SIG-M5 treated with dmso at 0.1 percent for 504 hours (cell line): ENCODE measurements around the gene ATG16L2.
"Not testable (repeated sequence)": the region's sequence is repeated elsewhere in the genome, so short reads cannot be mapped to it uniquely, and the experiment has no call there.

Source experiments
- DNase-seq: peaks from one replicate; lab custom pipeline; 2025; ENCODE audit not compliant: unreplicated experiment; lab: John Stamatoyannopoulos, UW

Gene ATG16L2

DNA sequence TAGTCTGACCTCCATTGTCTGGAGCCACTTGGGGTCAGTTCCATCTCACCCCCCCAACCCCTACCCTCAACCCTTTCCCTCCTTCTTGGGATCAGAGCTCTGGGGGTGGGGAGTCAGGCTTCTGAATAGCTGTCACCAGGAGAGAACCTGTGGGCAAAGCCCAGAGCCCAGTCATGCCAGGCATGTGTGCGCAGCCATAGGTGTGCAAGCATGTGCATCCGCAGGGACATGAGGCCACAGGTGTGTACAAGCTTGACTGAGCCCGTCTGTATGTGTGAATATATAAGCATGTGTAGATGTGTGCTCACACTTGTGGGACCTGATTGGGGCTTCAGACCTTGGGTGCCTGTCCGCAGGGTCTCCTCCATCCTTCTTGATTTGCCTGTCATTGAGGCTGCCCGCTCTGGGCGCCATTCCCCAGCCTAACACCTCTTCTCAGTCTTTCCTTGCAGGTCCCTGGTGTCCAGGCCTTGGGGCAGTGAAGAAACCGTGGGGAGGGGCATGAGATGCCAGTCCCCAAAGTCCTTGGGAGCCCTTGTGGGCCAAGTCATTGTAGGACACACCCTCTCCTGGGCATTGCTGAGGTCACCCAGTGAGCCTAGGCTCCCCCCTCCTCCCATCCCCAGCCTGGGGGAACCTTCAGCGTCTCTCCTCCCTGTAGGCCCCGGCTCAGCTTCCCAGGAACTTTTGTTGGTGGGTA, 9.0 kb downstream of the ATG16L2 start:
- no peak for DNase-seq

DNA sequence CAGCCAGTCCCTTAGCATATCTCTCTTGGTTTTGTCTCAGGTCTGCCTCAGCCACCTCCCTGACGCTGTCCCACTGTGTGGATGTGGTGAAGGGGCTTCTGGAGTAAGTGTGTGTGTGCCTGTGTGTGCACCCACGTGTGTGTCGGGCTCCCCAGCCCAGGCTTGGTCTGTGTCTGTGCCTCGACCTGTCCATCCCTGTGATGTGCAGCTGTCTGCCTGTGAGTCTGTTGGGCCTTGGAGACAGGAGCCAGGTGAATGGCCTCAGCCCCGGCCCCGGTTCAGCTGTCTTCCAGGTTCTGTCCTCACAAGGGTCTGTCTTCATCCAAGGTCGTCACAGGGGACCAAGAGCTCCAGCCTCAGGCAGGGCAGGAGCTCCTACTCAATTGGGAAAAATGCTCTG, 9.8 kb downstream of the ATG16L2 start:
- DNase-seq: no peak

DNA sequence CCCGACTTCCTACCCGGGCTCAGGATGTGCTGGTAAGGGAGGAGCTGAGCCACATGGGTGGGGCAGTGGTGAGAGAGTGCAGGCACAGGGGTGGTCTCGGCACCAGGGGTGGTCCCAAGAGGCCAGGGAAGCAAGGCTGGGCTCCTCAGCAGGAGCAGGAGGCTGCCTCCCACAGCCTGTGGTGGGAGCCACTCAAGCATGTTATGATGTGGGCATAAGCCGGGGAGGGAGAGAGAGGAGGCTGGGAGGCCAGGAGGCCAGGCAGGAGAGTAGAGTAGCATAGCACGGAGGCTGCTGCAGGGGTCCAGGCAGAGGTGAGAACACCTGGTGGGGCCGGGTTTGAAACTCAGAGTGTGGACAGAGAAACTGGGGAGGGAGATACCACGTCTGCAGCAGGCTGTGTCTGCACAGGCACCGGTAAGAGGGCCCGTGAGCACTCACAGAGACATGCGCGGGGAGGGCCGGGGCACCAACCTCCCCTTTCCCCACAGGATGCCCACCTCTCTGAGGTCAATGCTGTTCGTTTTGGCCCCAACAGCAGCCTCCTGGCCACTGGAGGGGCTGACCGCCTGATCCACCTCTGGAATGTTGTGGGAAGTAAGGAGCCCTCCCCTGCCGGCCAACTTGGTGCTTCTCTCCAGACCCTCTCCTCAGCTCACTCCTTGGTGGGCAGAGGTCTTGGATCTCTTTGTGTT, 10.7 kb downstream of the ATG16L2 start:
- no peak for DNase-seq

- no peak for DNase-seq
Observed at GRCh38 chr11:72825661-72826060, 11.4 kb downstream of the ATG16L2 start.

DNA sequence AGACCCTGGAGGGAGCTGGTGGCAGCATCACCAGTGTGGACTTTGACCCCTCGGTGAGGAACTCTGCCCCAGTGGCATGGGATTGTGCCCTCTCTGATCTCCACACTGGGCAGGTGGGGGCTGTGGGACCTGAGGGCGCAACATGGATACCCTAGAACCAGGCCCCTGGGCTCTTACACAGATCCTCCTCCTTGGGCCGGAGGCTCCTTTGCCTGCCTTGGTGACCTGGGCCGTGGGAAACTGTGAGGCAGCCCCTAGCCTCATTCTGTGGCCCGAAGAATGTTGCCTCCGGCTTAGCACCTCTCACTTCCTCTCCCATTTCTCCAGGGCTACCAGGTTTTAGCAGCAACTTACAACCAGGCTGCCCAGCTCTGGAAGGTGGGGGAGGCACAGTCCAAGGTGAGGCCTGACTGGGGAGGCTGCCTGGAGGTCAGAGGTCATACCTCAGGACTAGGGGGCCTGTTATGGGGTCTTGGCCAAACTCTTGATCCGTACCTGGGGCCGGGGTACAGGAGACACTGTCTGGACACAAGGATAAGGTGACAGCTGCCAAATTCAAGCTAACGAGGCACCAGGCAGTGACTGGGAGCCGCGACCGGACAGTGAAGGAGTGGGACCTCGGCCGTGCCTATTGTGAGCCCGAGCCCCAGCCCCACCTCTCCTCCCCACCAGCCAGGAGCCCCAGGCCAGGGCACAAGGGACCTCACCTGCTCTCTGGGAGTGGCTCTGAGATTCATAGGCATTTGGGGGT, 12.2 kb downstream of the ATG16L2 start:
- no peak for DNase-seq

DNA sequence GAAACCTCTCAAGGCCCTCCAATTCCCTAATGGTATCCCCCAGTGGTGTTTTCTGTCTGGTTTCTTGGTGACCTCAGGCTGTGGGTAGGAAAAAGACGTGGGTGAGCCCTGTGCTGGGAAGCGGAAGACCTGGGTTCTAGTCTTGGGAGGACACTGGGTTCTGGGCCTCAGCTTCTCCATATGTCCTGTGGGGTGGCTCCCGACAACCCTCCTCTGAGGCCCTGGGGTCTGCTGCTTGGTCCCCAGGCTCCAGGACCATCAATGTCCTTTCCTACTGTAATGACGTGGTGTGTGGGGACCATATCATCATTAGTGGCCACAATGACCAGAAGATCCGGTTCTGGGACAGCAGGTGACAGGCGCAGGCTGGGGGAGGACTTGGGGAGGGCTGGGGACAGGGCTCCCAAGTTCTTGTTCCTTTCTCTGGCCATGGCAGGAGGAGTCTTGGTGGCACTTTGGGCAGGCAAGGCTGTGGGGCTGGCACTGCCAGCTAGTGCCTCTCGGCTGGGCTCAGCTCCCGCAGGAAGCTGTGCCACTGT, 12.8 kb downstream of the ATG16L2 start:
- DNase-seq: no peak

GRCh38 chr11:72827656-72828055, 13.4 kb downstream of the ATG16L2 start:
- not testable (repeated sequence) for DNase-seq

DNA sequence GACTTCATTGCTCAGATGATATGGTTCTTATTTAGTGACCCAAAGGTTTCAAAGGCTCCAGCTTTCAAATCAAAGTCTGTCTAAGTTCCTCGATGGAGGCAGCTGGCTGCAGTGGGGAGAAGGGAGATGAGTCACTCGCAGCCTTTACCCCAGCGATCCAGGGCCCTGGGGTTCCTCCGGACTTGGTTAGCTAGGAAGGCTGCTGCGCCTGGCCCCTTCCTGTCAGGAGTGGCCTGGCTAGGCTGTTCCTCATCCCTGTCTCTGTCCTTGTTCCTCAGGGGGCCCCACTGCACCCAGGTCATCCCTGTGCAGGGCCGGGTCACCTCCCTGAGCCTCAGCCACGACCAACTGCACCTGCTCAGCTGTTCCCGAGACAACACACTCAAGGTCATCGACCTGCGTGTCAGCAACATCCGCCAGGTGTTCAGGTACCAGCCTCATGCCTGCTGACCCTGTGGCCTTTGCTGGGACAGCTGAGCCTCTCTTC, 13.9 kb downstream of the ATG16L2 start:
- no peak for DNase-seq

DNA sequence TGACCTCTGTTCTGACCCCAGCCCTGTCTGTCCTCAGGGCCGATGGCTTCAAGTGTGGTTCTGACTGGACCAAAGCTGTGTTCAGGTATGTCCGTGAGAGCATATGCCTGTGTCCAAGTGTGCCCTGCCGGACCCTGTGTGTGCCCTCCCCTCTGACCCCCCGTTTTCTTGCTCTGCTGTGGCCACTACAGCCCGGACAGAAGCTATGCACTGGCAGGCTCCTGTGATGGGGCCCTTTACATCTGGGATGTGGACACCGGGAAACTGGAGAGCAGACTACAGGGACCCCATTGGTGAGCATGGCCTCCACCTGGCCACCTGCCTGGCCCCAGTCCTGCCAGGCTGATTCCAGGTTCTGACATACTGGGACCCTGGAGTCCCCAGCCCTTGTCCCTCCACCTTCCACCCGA, 14.5 kb downstream of the ATG16L2 start:
- DNase-seq: no peak

DNA sequence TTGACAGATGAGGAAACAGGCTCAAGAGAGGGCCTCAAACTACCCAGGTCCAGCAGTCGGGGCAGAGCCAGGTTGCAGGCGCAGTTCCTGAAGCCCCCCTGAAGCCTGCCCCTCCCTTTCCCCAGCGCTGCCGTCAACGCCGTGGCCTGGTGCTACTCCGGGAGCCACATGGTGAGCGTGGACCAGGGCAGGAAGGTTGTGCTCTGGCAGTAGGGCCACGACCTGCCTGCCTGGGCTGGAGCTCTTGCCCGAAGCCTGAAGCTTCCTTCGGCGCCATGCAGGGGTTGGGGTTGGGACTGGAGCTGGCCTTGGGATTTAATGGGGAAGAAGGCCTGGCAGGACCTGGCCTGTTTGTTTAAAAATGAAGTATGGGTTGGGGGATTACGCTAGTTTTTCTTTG, 15.0 kb downstream of the ATG16L2 start:
- DNase-seq: no peak

- DNase-seq: no peak
Observed at GRCh38 chr11:72829884-72830533, 15.8 kb downstream of the ATG16L2 start.

GRCh38 chr11:72831521-72832300, 17.5 kb downstream of the ATG16L2 start:
- peak; percentile 64 for DNase-seq

DNA sequence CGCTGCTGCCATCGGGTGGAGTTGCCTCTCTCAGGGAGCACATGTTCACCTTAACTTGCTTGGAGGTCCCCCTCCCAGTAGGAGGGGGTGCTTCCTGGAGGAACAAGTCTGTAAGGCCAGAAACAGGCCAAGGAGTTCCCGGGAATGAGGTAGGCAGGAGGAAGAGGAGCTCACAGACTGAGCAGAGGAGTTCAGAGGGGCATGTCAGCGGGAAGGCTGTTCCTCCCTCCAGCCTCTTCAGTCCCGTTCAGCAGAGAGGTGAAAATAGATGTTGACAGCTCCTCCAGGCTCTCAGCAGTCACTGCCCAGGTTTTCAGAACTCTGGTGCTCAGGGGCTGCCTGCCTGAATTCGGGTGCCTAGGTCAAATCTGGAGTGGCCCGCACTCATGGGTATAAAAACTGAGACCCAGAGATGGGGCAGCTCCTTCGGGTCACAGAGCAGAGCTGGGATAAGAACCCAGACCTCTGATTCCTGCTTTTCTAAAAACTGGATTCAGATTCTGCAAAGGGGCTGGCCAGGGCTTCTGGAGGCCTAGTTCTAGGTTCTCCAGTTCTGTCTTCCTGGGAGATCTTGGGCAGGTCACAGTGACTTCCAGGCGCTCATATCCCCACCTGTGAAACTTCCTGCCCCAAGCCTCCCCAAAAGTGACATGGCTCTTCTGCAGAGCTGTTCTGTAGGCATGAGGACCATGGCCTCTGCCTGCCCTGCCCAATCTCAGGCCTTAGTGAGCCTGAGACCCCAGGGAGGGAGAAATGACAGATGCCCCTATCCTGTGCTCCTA, 18.3 kb downstream of the ATG16L2 start:
- no peak for DNase-seq

DNA sequence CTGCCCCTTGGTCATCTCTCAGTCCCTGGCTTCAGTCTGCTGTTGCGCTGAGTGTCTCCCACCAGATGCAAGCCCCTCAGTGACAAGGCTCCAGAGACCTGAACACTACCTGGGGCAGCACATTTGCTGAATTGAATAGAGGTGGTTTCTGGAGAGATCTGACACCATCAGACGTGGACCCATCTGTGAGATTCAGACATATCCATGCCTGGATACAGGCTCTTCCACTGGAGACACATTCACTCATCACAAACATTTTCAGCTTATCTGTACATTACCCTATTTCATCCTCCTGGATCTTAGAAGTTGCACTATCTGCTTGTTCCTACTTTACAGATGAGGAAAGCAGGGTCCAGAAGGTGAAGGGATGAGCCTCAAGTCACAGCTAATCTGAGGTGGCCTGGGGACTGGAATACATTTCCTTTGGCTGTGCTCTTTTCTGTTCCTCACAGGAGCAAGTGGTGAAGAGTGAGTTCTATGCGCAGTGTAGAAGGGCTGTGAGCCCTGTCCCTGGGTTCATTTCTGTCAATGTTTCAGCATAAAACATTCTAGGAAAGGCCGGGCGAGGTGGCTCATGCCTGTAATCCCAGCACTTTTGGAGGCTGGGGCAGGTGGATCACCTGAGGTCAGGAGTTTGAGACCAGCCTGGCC, 19.0 kb downstream of the ATG16L2 start:
- DNase-seq: no peak

GRCh38 chr11:72833811-72834493, 19.7 kb downstream of the ATG16L2 start:
- no peak for DNase-seq

- no peak for DNase-seq
Observed at GRCh38 chr11:72834905-72835304, 20.7 kb downstream of the ATG16L2 start.

DNA sequence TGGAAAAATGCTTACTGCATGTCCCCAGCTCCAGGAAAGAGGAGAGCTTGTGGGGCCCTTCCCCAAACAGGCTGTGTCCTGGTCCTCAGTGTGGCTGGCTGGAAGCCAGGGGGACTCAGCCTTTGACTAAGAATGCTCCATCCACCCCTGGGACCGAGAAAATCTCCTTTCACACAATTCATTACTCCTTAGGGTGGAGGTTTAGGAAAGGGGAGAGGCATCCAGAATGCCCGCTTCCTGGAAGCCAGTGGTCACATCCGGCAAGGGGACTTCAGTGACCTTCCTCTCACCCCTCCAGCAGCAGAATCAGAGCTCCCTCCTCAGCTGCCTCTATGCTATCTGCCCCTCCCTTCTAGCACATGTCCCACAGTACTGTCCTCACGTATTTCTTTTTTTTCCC, 21.9 kb downstream of the ATG16L2 start:
- DNase-seq: no peak

DNA sequence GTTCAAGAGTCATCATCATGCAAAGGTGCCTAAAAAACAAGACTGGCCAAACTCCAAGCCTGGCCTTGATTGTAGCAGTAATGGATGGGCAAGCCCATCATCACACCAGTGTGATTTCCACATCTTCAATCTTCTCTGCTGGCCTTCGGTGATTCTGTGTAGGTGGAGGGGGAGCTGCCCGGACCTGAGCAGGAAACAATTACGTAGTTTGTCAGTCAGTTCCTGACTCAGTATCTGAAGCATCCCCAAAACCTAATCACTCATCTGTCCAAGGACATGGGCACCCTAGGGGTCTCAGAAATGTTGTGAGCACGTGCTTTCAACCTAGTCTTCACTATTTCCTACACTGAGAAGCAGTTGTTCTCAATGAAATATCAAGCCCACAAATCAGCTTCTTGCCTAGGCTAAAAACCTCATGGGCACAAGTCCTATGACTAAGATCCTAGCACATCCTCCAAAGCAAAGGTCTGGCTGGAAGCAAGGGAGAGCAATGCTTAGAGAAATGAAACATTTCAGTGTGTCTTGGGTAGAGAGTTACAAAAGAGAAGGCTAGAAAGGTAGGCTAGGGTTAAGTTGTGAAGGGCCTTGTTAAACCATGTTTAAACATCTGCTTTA, 24.6 kb downstream of the ATG16L2 start:
- DNase-seq: no peak
